Measurements from ENCODE around the gene PRDM16.

DNA sequence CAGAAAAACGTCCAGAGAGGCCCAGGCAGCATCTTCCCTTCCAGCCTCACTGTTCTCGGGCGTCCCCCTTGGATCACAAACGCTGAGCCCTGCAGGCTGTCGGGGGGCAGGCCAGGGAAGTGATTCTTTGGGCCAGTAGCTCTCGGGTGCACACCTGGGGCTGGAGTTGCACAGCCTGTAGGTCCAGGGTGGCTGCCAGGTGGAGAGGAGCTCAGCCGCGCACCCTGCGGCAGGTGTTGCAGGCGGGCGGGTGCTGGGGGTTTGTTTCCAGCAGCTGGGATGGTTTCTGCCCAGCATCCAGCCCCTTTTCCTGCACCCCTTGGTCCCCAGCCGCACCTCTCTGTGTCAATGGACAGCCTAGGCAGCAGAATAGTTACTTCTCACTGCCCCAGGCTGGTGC is 15.7 kb downstream of the PRDM16 start:
- TF ChIP-seq, protein P1, sequence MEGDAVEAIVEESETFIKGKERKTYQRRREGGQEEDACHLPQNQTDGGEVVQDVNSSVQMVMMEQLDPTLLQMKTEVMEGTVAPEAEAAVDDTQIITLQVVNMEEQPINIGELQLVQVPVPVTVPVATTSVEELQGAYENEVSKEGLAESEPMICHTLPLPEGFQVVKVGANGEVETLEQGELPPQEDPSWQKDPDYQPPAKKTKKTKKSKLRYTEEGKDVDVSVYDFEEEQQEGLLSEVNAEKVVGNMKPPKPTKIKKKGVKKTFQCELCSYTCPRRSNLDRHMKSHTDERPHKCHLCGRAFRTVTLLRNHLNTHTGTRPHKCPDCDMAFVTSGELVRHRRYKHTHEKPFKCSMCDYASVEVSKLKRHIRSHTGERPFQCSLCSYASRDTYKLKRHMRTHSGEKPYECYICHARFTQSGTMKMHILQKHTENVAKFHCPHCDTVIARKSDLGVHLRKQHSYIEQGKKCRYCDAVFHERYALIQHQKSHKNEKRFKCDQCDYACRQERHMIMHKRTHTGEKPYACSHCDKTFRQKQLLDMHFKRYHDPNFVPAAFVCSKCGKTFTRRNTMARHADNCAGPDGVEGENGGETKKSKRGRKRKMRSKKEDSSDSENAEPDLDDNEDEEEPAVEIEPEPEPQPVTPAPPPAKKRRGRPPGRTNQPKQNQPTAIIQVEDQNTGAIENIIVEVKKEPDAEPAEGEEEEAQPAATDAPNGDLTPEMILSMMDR (IDR thresholded peaks at IDR 0.05; ENCODE audit: borderline replicate concordance, extremely low read depth, low read length, poor library complexity, severe bottlenecking), result no peak
- no peak for TF ChIP-seq EZH2 (IDR thresholded peaks at IDR 0.05; ENCODE audit: borderline replicate concordance, low read depth, low read length, severe bottlenecking)
